ENCODE measurements around the gene C1QTNF12. TPM values are rescaled to one million over a fixed set of nuclear protein-coding genes. Genes with fewer than 3 reads are reported as not detected.

The C1QTNF12 gene
- total RNA-seq, 1 experiment from 2014 or later = 4.4 TPM

DNA sequence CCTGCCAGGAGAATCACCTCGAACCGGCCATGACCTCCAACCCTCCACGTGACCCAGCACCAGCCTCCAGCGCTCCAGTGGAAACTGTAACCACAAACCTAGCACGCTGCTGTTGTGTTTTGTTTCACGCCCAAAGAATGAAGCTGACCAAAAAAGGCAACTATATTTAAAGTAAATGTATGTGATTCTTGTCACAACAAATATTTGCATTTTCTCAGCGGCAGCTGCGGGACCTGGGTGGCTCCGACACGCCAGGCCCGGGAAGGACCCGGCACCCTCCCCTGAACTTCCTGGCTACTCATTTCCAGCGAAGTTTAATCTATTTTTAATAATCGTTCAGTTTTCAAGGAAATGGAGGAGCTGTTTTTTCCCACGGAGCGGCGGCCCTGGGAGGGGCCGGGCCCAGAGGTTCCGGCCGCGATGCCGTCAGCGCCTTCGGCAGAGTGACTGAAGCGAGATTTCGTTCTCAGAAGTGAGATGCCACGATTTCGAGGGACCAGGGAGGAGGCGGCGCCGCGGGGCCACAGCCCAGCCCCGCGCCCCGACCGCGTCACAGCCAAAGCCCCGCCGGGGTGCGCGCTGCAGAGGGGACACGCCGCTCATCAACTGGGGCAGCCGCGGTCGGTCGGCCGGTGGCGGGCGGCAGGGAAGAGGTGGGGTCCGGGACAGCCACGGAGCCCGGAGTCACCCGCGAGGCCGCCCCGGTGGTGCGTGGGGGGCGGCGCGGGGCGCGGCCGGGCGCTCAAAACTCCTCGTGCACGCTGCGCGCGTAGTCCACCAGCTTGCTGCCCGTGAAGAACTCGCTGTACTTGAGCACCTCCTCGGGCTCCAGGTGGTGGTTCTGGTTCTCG is 29.5 kb downstream of the C1QTNF12 start:
- Histone ChIP-seq H2AFZ (ENCODE audit: low read length) (no peak overlapping the region), H2BK20ac (ENCODE audit: low read depth, low read length, poor library complexity, severe bottlenecking) (no peak overlapping the region), H3K79me2 (ENCODE audit: insufficient read depth, low read length) (no peaks in the 10 kb centered on the region), H4K8ac (replicated peaks; ENCODE audit: insufficient read length, low read depth, low read length) (no peak overlapping the region), H4K5ac (ENCODE audit: insufficient read length, low read depth, low read length) (no peak overlapping the region), H3K27me3 (ENCODE audit: insufficient read depth, low read length) (no peaks in the 10 kb centered on the region), H2BK120ac (ENCODE audit: low read depth, low read length, poor library complexity, severe bottlenecking) (no peak overlapping the region), H3K23ac (ENCODE audit: insufficient read length, low read depth, low read length) (no peak overlapping the region), H3K9ac (ENCODE audit: extremely low read depth, insufficient read length, low read length) (no peak overlapping the region), H3T11ph (ENCODE audit: low read length) (no peak overlapping the region), H2BK12ac (ENCODE audit: insufficient read length, low read depth, low read length) (no peak overlapping the region), H3K9me3 (ENCODE audit: control insufficient read depth, low read depth, low read length) (no peaks in the 10 kb centered on the region), H3K23me2 (ENCODE audit: insufficient read length, low read depth, low read length, poor library complexity, severe bottlenecking) (no peaks in the 10 kb centered on the region), H4K91ac (ENCODE audit: insufficient read length, low read depth, low read length) (no peak overlapping the region), H2BK5ac (ENCODE audit: insufficient read length, low read length) (no peak overlapping the region), H3K4me1 (ENCODE audit: insufficient read depth, low read length) (no peaks in the 10 kb centered on the region), H3K56ac (ENCODE audit: insufficient read length, low read depth, low read length) (no peak overlapping the region), H3K14ac (ENCODE audit: insufficient read depth, low read length) (no peak overlapping the region), H4K20me1 (ENCODE audit: control insufficient read depth, insufficient read depth, insufficient read length) (no peaks in the 10 kb centered on the region), H2BK15ac (ENCODE audit: low read depth, low read length) (no peak overlapping the region), H2AK5ac (ENCODE audit: insufficient read length, low read length) (no peak overlapping the region), H3K4me2 (ENCODE audit: insufficient read depth, insufficient read length, low read length) (no peak overlapping the region), H3K4ac (ENCODE audit: low read depth, low read length) (no peak overlapping the region), H3K18ac (ENCODE audit: insufficient read length, low read depth, low read length) (no peak overlapping the region), H3K27ac (ENCODE audit: insufficient read length, low read depth, low read length) (no peak overlapping the region), H3K79me1 (ENCODE audit: insufficient read depth, low read depth, low read length, poor library complexity, severe bottlenecking) (no peaks in the 10 kb centered on the region)
- Mint-ChIP-seq H3K9me3 (no peaks in the 10 kb centered on the region; a peak in 1 of 5 replicates), H3K27ac (peak overlapping the region in 2 of 3 experiments; percentile 84 to 95; a peak in 2 of 7 replicates), H3K4me3 (no peak overlapping the region; a peak in 1 of 5 replicates), H3K36me3 (ENCODE audit: insufficient read depth in 1 of 3, low read depth in 3 of 3) (peaks cover 13 to 36% (median 27%) of the 10 kb centered on the region in 3 experiments; a peak in 6 of 7 replicates), H3K27me3 (ENCODE audit: low read depth) (no peaks in the 10 kb centered on the region; the same call in 1 of the 2 replicates), H3K4me1 (peaks cover 0 to 4% of the 10 kb centered on the region in 2 experiments; a peak in 1 of 4 replicates)
- TF ChIP-seq CTCF (conservative IDR thresholded peaks at IDR 0.05) = no peak
- WGBS (ENCODE audit: extremely low coverage, insufficient read length, low lambda C conversion rate) = no CpG with 5 or more reads among the region's 74 CpGs
- DNase-seq = no peak
